ENCODE results near the gene RAD1.

GRCh38 chr5:34918025-34918424 lies 2.7 kb upstream of the RAD1 start:
- TF ChIP-seq EZH2 (IDR thresholded peaks at IDR 0.05; ENCODE audit: borderline replicate concordance, low read length) (no peak), CTCF (conservative IDR thresholded peaks at IDR 0.05 in 1 of 2, IDR thresholded peaks at IDR 0.05 in 1 of 2; ENCODE audit: extremely low read depth in 1 of 2, insufficient read depth in 1 of 2, low read depth in 1 of 2, low read length in 2 of 2) (no peak)

All from mammary epithelial cell (primary cell).